ENCODE results near the gene FKBP5. TPM values are rescaled to one million over a fixed set of nuclear protein-coding genes. Genes with fewer than 3 reads are reported as not detected.

Gene FKBP5
- total and polyA plus RNA-seq, 9 of the 15 experiments (the other 6 are each of a cell fraction or from before 2014, with no cell fraction given): 32.7 to 151 (median 75.0) TPM

- TF ChIP-seq, protein P1, sequence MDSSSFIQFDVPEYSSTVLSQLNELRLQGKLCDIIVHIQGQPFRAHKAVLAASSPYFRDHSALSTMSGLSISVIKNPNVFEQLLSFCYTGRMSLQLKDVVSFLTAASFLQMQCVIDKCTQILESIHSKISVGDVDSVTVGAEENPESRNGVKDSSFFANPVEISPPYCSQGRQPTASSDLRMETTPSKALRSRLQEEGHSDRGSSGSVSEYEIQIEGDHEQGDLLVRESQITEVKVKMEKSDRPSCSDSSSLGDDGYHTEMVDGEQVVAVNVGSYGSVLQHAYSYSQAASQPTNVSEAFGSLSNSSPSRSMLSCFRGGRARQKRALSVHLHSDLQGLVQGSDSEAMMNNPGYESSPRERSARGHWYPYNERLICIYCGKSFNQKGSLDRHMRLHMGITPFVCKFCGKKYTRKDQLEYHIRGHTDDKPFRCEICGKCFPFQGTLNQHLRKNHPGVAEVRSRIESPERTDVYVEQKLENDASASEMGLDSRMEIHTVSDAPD (CRISPR knock-in tag; IDR thresholded peaks at IDR 0.05): no peak
- TF ChIP-seq ZFP36 (IDR thresholded peaks at IDR 0.05; ENCODE audit: low read depth, low read length, partially characterized antibody): no peak
- TF ChIP-seq, protein P2, sequence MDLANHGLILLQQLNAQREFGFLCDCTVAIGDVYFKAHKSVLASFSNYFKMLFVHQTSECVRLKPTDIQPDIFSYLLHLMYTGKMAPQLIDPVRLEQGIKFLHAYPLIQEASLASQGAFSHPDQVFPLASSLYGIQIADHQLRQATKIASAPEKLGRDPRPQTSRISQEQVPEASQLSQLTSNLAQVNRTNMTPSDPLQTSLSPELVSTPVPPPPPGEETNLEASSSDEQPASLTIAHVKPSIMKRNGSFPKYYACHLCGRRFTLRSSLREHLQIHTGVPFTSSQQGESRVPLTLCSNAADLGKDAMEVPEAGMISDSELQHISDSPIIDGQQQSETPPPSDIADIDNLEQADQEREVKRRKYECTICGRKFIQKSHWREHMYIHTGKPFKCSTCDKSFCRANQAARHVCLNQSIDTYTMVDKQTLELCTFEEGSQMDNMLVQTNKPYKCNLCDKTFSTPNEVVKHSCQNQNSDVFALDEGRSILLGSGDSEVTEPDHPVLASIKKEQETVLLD (IDR thresholded peaks at IDR 0.05): no peak
- 0 out of 2 replicates have a peak, but pooled peaks have one; percentile 54 for TF ChIP-seq ZBTB7A (IDR thresholded peaks at IDR 0.05; ENCODE audit: borderline replicate concordance, control insufficient read depth, low read depth, low read length)
- no peak for TF ChIP-seq KLF16 (IDR thresholded peaks at IDR 0.05)
- TF ChIP-seq, protein P3, sequence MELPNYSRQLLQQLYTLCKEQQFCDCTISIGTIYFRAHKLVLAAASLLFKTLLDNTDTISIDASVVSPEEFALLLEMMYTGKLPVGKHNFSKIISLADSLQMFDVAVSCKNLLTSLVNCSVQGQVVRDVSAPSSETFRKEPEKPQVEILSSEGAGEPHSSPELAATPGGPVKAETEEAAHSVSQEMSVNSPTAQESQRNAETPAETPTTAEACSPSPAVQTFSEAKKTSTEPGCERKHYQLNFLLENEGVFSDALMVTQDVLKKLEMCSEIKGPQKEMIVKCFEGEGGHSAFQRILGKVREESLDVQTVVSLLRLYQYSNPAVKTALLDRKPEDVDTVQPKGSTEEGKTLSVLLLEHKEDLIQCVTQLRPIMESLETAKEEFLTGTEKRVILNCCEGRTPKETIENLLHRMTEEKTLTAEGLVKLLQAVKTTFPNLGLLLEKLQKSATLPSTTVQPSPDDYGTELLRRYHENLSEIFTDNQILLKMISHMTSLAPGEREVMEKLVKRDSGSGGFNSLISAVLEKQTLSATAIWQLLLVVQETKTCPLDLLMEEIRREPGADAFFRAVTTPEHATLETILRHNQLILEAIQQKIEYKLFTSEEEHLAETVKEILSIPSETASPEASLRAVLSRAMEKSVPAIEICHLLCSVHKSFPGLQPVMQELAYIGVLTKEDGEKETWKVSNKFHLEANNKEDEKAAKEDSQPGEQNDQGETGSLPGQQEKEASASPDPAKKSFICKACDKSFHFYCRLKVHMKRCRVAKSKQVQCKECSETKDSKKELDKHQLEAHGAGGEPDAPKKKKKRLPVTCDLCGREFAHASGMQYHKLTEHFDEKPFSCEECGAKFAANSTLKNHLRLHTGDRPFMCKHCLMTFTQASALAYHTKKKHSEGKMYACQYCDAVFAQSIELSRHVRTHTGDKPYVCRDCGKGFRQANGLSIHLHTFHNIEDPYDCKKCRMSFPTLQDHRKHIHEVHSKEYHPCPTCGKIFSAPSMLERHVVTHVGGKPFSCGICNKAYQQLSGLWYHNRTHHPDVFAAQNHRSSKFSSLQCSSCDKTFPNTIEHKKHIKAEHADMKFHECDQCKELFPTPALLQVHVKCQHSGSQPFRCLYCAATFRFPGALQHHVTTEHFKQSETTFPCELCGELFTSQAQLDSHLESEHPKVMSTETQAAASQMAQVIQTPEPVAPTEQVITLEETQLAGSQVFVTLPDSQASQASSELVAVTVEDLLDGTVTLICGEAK (IDR thresholded peaks at IDR 0.05): no peak
- TF ChIP-seq, protein P3 (CRISPR knock-in tag; IDR thresholded peaks at IDR 0.05): no peak
- peak; percentile 71 to 77 for TF ChIP-seq NRF1 (conservative IDR thresholded peaks at IDR 0.05 in 1 of 2, IDR thresholded peaks at IDR 0.05 in 1 of 2)
- TF ChIP-seq PTRF (tag; IDR thresholded peaks at IDR 0.05): no peak
- no peak for TF ChIP-seq PRDM10 (IDR thresholded peaks at IDR 0.05; ENCODE audit: partially characterized antibody)
These were observed 31.4 kb upstream of the FKBP5 start (continued) for GRCh38 chr6:35719830-35720733.
